Measurements from ENCODE around the gene KCTD10. TPM values are rescaled to one million over a fixed set of nuclear protein-coding genes. Genes with fewer than 3 reads are reported as not detected.
"Not testable (repeated sequence)": the region's sequence is repeated elsewhere in the genome, so short reads cannot be mapped to it uniquely, and the experiment has no call there.

KCTD10 gene
- total and polyA plus RNA-seq, 2 experiments from 2014 or later = 64.5 to 102 TPM

DNA sequence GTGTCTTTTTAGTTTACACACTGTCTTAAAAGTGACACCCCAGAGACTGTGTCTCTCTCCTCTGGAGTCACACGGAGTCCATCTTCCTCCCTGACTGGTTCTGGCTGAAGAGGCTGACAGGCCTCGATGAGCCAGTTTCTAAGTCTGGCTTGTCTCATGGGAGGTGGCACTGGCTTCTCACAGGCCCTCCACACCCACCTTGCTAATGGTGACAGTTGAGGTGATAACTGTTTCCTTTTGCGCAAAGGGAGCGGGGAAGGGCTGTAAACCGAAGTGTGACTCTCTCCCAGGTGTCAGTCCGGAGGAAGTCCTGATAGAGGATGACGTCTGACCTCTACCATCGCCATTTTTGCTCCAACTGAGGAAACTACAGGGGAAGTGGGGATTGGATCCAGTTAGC is 30.2 kb downstream of the KCTD10 start:
- peak overlapping the region; percentile 86 for H3K27ac ChIP-seq
- H3K4me3 ChIP-seq = no peak overlapping the region
- DNase-seq (ENCODE audit: low read depth in 1 of 2, low spot score in 1 of 2) = peak in 1 of 2 donors; percentile 48

DNA sequence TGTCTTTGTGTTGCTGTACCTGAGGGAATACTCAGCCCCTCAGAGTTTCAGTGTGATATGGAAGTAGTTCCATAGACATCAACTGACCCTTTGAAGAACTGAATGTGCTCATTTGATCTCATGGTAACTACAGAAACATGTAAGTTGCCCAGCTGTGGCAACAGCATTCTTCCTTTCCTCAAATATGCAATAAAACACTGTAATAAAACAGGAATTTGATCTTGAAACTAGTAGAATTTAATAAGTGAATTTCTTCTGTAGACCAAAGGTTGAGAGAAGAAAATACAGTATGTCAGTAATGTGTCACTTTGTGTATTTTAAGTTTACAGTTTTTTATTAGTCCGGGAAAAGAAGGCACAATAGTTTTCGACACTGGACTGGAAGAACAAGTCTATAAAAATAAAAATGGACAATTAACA is 31.9 kb downstream of the KCTD10 start:
- DNase-seq (ENCODE audit: low read depth in 1 of 2, low spot score in 1 of 2) = no peak
- no peak for TF ChIP-seq CTCF (IDR thresholded peaks at IDR 0.05; ENCODE audit: low read depth, low read length)
- peak overlapping the region; percentile 30 for H3K27ac ChIP-seq
- no peaks in the 10 kb centered on the region for H3K9me3 ChIP-seq (ENCODE audit: low read depth)
- peaks cover 8% of the 10 kb centered on the region for H3K36me3 ChIP-seq
- no peaks in the 10 kb centered on the region for H3K27me3 ChIP-seq
- H3K4me3 ChIP-seq = no peak overlapping the region
- H3K4me1 ChIP-seq (ENCODE audit: low read depth) = peaks cover 28% of the 10 kb centered on the region

More for the DNA sequence above, 30.2 kb downstream of the KCTD10 start:
- TF ChIP-seq CTCF (IDR thresholded peaks at IDR 0.05; ENCODE audit: low read depth, low read length) = no peak
- Histone ChIP-seq H3K9me3 (ENCODE audit: low read depth) (no peaks in the 10 kb centered on the region), H3K4me1 (ENCODE audit: low read depth) (peaks cover 30% of the 10 kb centered on the region), H3K27me3 (no peaks in the 10 kb centered on the region), H3K36me3 (peaks cover 10% of the 10 kb centered on the region)

- Histone ChIP-seq H3K36me3 (peaks cover 8% of the 10 kb centered on the region), H3K4me3 (no peak overlapping the region), H3K27ac (peak overlapping the region; percentile 52), H3K27me3 (no peaks in the 10 kb centered on the region), H3K4me1 (ENCODE audit: low read depth) (peaks cover 33% of the 10 kb centered on the region), H3K9me3 (ENCODE audit: low read depth) (no peaks in the 10 kb centered on the region)
- TF ChIP-seq CTCF (IDR thresholded peaks at IDR 0.05; ENCODE audit: low read depth, low read length) = no peak
- no peak for DNase-seq (ENCODE audit: low read depth in 1 of 2, low spot score in 1 of 2)
Measured at GRCh38 chr12:109444259-109444658, 32.8 kb downstream of the KCTD10 start.

DNA sequence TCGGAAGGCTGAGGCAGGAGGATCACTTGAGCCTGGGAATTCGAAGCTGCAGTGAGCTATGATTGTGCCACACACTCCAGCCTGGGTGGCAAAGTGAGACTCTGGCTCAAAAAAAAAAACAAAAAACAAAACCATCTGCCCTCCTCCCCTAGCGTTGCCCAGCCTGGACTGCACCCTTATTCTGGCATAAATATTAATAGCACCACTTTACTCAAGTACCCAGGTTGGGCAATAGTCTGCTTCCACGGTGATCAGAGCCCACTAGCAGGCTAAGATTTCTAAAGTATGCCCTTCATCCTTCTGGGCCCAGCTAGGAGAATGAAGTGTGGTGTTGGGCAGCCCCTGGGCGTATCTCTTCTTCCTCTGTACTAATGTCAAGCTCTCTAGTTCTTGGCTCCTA is 33.3 kb downstream of the KCTD10 start:
- Histone ChIP-seq H3K4me1 (ENCODE audit: low read depth) (peaks cover 33% of the 10 kb centered on the region), H3K4me3 (no peak overlapping the region), H3K36me3 (peaks cover 8% of the 10 kb centered on the region), H3K27ac (peak overlapping the region; percentile 52), H3K9me3 (ENCODE audit: low read depth) (no peaks in the 10 kb centered on the region), H3K27me3 (no peaks in the 10 kb centered on the region)
- DNase-seq (ENCODE audit: low read depth in 1 of 2, low spot score in 1 of 2) = peak in 1 of 2 donors; percentile 33
- no peak for TF ChIP-seq CTCF (IDR thresholded peaks at IDR 0.05; ENCODE audit: low read depth, low read length)

DNA sequence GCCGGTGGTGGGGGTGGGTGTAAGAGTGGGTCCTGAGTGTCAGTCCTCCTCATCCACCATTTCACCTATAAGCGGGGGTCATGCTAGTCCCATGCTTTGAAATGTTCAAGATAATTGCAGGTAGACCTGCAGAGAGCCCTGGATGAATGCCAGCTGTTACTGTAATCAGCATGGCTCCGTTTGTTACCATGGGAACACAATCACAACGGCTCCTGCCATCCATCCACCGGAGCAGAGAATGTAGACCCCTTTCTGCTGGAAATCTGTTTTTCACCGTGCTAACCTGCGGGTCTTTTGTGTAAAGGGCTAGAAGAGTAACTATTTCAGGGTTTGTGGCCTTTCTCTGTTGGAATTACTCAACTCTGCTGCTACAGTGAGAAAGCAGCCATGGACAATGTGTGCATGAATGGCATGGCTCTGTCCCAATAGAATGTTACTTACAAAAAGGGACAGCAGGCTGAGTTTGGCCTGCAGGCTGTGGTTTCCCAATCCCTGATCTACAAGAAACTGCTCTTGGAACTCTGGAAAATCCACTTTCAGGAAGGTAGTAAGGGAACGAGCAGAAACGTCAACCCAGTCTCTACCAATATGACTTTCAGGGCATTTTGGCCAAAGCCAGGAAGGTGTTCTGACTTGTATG is 36.1 kb downstream of the KCTD10 start:
- no peaks in the 10 kb centered on the region for H3K36me3 ChIP-seq
- H3K4me1 ChIP-seq (ENCODE audit: low read depth) = peaks cover 27% of the 10 kb centered on the region
- H3K9me3 ChIP-seq (ENCODE audit: low read depth) = no peaks in the 10 kb centered on the region
- H3K4me3 ChIP-seq = no peak overlapping the region
- no peaks in the 10 kb centered on the region for H3K27me3 ChIP-seq
- H3K27ac ChIP-seq = peak overlapping the region; percentile 79
- peak; percentile 61 to 73 for DNase-seq (ENCODE audit: low read depth in 1 of 2, low spot score in 1 of 2)
- no peak for TF ChIP-seq CTCF (IDR thresholded peaks at IDR 0.05; ENCODE audit: low read depth, low read length)

GRCh38 chr12:109439951-109440350 is 37.1 kb downstream of the KCTD10 start:
- H3K27me3 ChIP-seq; H3K36me3 ChIP-seq; DNase-seq (ENCODE audit: low read depth in 1 of 2, low spot score in 1 of 2); H3K4me3 ChIP-seq; H3K9me3 ChIP-seq (ENCODE audit: low read depth): not testable (repeated sequence)
- Histone ChIP-seq H3K4me1 (ENCODE audit: low read depth) (peaks cover 27% of the 10 kb centered on the region), H3K27ac (peak overlapping the region; percentile 79)
